Ecto neural progenitor cell (in vitro differentiated cells): Measurements from ENCODE around the gene BABAM1.
A peak's percentile ranks its signal among the peaks of the same experiment; 100 is the strongest.
"Not testable (repeated sequence)": the region's sequence is repeated elsewhere in the genome, so short reads cannot be mapped to it uniquely, and the experiment has no call there.

ENCODE experiments used
- DNase-seq: peaks from one replicate; pipeline ENCODE4 v3.0.0-alpha.2; 2018; ENCODE audit warnings: low spot score

The BABAM1 gene

GRCh38 chr19:17274892-17275291 is 7.6 kb downstream of the BABAM1 start:
- not testable (repeated sequence) for DNase-seq

DNA sequence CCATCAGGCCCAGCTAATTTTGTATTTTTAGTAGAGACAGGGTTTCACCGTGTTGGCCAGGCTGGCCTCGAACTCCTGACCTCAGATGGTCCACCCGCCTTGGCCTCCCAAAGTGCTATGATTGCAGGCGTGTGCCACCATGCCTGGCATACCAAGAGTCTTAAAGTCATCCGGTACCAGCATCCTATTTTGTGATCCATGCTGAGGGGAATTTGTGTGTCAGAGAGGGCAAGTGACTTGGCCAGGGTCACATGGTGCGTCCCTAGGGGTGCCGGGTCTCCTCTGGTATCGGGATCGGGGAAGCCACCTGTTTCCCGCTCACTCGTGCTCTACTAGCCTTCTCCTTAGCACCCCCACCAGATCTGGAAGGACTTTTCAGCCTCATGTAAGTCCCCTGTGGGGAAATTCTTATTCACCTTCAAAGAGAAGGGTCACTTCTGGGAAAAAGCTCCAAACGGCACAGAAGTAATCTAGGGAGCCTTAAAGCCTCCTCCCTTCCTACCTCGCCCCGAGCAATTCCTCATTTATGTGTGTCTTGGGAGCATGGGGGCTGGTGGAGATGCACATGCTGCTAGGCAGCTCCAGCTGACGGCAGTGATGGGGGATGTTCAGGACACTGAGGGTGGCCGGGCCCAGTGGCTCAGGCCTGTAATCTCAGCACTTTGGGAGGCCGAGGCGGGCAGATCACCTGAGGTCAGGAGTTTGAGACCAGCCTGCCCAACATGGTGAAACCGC is 8.4 kb downstream of the BABAM1 start:
- no peak for DNase-seq

GRCh38 chr19:17279436-17279835 is 12.2 kb downstream of the BABAM1 start:
- no peak for DNase-seq

DNA sequence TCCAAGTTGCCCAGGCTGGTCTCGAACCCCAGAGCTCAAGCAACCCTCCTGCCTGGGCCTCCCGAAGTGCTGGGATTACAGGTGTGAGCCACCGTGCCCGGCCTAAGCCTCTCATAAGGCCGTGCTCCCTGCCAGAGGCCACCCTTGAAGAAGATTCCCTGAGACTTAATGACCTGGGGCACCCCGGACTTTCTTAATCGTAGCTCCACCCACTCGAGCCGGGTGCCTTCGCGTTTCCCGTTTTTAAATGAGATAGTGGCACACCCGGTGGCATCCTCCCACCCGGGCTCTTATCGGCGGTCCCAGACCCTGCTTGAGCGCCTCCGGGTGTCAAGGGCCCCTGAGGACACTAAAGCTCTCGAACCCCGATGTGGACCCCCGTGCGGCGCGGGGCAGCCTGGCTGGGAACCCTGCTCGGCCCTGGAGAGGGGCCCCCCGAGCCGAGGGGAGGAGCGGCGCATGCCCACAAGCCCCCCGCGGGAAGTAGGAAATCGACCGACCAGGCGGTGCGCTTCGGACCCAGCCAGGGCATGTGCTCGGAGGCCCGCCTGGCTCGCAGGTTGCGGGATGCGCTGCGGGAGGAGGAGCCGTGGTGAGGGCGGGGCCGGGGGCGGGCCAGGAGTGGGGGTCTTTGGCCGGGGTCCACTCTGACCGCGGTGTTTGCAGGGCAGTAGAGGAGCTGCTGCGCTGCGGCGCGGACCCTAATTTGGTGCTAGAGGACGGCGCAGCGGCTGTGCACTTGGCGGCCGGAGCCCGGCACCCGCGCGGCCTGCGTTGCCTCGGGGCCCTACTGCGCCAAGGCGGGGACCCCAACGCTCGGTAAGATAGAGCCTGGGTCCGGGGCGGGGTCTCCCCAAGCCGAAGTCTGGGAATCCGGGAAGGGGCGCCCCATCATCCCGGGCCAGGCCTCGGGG is 14.4 kb downstream of the BABAM1 start, which contains the start of gene ANKLE1:
Gene ANKLE1, plus strand, starts transcription at position 511 of the 914 bp plus-strand sequence. Its CDS starts 20 bp downstream, at position 531.
- no peak for DNase-seq

DNA sequence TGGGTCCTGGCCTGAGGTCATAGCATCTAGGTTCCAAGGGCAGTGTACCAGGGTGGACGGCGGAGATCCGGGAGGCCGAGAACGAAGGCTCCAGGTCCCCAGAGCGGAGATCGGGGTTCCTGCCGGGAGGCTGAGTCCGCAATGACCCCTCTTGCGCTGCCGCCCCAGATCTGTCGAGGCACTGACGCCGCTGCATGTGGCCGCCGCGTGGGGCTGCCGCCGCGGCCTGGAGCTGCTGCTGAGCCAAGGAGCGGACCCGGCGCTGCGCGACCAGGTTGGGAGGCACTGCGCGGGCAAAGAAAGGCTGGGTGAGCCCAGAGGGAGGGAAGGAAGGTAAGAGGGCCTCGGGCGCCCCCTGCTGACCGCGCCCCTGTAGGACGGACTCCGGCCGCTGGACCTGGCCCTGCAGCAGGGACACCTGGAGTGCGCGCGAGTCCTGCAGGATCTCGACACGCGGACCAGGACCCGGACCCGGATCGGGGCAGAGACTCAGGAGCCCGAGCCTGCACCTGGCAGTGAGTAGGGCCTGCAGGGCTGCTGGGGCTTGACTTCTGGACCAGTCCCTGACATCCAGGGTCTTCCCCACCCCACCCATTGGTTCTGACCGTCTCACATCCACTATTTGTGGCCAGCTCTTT is 15.4 kb downstream of the BABAM1 start:
- DNase-seq: peak; percentile 92

DNA sequence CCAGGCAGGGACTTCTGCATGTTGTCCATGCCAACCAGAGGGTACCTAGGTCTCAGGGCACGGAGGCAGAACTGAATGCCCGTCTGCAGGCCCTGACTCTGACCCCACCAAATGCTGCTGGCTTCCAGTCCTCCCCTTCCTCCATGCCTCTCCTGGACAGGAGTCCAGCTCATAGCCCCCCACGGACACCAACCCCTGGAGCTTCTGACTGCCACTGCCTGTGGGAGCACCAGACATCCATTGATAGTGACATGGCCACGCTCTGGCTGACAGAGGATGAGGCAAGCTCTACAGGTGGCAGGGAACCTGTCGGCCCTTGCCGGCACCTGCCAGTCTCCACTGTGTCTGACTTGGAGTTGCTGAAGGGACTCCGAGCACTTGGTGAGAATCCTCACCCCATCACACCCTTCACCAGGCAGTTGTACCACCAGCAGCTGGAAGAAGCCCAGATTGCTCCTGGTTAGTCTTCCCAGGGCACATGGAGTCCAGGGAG is 16.3 kb downstream of the BABAM1 start:
- DNase-seq: no peak

- no peak for DNase-seq
These were observed 18.3 kb downstream of the BABAM1 start for GRCh38 chr19:17285415-17286135.

DNA sequence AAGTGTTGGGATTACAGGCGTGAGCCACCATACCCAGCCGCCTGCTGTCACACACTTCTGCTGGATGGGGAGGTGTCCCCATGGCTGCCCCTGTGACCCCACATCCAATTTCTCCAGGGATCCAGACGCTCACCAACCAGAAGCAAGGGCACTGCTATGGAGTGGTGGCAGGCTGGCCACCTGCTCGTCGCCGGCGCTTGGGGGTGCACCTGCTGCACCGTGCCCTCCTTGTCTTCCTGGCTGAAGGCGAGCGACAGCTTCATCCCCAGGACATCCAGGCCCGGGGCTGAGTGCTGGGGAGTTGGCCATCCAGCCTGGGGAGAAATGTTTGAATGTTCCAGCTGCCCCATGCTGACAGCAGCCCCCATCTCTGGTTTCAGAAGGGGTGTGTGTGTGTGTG is 19.0 kb downstream of the BABAM1 start:
- DNase-seq: no peak

DNA sequence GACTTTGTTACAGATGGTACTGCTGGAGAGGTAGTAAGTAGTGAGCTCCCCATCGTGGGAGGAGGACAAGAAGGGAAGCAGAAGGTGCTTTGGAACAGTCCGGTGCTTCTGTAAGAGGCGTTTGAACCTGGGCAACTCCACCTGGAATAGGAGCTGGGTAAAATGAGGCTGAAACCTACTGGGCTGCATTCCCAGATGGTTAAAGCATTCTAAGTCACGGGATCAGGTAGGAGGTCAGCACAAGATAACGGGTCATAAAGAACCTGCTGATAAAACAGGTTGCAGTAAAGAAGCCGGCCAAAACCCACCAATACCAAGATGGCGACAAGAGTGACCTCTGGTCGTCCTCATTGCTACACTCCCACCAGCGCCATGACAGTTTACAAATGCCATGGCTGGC is 19.5 kb downstream of the BABAM1 start:
- DNase-seq: no peak

- DNase-seq: peak; percentile 87
These were observed 22.2 kb downstream of the BABAM1 start for GRCh38 chr19:17289489-17289888.

DNA sequence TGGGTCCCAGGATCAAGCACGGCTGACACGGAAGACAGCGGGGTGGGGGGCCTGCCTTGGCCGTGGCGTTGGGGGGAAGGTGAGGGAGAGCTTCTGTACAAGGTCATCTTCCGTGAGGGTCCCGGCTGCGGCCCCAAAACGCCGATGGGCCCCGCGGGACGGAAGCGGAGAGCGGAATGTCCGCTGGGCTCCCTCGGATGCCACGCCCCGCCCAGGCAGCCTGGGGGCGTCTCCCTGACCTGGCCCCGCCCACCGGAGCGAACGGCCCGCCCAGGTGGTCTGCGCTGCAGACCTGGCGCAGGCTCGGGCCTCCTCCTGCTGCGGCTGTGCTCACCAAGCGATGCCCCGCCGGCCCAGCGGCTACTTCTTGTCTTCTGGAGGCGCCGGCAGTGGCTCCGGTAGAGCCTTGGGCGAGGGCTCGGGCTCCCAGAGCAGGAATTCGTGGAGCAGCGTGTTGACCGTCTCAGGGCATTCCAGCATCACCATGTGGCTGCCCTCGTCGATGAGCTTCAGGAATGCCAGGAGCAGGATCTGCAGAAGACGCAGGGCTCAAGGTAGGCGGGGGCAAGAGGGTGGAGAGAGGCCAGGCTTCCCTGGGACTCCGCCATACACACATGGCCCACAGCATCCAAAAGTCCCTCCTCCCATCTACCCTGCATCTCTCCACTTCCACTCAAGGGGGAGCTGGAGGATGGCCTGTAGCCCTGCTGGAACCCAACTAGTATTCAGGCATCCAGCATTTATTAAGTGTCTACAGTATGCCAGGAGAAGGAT is 25.2 kb downstream of the BABAM1 start:
- DNase-seq: peak; percentile 87

DNA sequence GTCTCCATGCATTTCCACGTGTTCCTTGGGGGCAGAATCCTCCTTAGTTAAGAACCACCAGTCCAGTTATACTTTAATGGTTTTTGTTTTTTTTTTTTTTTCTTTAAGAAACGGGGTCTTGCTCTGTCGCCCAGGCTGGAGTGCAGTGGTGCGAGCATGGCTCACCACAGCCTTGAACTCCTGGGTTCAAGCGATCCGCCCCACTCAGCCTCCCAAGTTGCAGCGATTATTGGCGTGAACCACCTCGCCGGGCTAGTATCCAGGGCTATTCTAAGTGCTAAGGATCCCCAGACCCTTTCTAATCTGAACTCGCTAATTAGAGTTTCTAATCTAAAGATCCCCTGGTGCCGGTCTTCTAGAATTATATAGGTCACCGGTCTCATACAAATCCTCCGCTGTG is 26.4 kb downstream of the BABAM1 start:
- no peak for DNase-seq

GRCh38 chr19:17294051-17294891 is 27.0 kb downstream of the BABAM1 start:
- peak; percentile 86 for DNase-seq

- not testable (repeated sequence) for DNase-seq
These were observed 28.3 kb downstream of the BABAM1 start for GRCh38 chr19:17295551-17295950.

- no peak for DNase-seq
These were observed 29.0 kb downstream of the BABAM1 start for GRCh38 chr19:17296273-17296672.

- DNase-seq: no peak
These were observed 29.7 kb downstream of the BABAM1 start for GRCh38 chr19:17296976-17297375.

DNA sequence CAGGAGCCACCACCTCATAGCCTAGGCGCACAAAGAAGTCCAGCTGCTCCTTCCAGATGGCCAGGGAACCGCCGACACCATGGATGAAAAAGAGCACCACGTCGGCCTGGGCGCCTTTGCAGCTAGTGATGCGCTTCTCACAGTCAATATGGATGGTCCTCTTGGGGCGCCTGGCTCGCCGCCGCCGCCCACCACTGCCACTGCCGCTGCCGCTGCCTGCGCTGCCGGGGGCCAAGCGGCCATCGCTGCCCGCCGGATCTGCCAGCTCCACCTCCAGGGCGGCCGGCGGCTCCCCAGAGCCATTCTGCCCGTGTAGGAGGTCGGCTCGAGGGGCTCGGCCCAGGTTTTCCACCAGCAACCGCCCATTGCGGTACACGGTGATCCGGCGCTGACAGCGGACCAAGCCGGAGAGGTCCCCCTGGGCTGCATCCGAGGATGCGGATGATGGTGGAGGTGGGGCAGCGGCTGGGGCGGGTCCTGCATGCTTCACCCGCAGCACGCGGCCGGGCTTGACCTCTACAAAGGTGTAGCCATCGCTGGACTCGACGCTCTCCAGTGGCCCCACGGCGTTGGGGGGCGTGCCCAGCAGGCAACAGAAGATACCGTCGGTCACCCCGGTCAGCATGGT is 33.9 kb downstream of the BABAM1 start:
- no peak for DNase-seq

DNA sequence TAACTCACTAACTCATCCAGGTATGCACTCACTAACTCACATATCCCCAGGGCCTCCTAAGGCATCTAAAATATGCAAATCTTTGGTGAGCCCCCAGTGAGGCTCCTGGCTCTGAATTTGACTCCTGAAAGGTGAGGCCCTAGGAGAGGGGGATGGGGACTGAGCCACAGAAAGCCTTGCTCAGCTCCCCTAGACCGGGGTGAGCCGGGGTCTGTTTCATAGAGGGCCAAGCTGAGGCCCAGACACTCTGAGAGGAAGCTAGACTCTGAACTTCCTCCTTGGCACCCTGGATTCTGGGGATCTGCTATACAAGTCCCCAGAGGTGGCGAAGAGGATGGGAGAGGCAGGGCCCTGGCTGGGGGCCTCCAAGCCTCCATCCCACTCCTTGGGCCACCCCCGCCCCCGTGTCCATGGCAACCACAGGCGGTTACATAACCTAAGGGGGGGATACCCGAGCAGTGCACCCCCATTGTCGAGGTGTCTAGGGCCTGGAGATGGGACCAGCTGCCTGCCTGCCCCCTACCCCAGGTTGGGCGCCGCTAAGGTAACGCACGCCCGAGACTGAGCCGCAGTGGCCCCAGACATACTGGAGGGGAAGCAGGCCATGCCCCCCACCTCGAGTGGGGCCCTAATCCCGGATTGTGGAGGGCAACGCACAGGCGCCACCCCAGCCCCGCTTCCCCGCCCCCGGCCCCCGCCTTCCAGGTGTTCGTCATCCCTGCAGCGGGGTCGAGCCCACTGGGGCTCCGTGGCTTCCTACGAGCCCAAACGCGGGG is 35.3 kb downstream of the BABAM1 start:
- no peak for DNase-seq
